Measurements from ENCODE around the gene STK17B. TPM values are rescaled to one million over a fixed set of nuclear protein-coding genes. Genes with fewer than 3 reads are reported as not detected.

STK17B gene
- total RNA-seq, 1 experiment from 2014 or later = 14.9 TPM

DNA sequence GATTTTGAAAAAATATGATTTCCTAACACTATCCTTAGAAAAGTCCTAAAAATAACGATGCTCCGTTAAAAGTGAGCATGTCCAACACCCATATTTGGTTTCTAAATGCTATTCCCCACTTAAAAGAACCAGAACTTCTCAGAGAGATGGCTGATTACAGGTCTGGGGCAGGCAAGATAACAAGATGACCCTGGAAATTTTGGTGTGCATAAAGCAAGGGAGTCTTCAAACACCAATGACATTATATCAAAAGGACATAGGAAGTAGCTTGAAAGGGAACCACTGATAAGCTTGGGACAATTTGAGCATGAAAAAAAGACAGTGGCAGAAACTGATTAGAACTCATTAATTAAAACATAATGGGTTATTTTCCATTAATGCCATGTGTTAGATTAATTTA, 17.9 kb downstream of the STK17B start:
- H3K36me3 ChIP-seq (ENCODE audit: low read depth) = no peaks in the 10 kb centered on the region; the same call in 1 of the 2 replicates
- ChIA-PET CTCF (no interaction called here), POLR2A (ENCODE audit: unreplicated experiment) (no interaction called here)
- H3K9me2 ChIP-seq (ENCODE audit: insufficient read depth) = no peaks in the 10 kb centered on the region
- H3K27ac ChIP-seq = no peak overlapping the region
- H3K9me3 ChIP-seq (ENCODE audit: insufficient read depth, low read depth) = no peaks in the 10 kb centered on the region
- H3K4me1 ChIP-seq (replicated peaks; ENCODE audit: insufficient read depth) = no peaks in the 10 kb centered on the region
- intact Hi-C loops (cut with micrococcal nuclease; ENCODE audit: unreplicated experiment) = no loop called here
- no peak overlapping the region for H3K4me2 ChIP-seq
- H4K20me1 ChIP-seq (ENCODE audit: insufficient read depth) = no peaks in the 10 kb centered on the region
- no TSS peak for BruUV-seq (replicated peaks)
- TF ChIP-seq, protein P1, sequence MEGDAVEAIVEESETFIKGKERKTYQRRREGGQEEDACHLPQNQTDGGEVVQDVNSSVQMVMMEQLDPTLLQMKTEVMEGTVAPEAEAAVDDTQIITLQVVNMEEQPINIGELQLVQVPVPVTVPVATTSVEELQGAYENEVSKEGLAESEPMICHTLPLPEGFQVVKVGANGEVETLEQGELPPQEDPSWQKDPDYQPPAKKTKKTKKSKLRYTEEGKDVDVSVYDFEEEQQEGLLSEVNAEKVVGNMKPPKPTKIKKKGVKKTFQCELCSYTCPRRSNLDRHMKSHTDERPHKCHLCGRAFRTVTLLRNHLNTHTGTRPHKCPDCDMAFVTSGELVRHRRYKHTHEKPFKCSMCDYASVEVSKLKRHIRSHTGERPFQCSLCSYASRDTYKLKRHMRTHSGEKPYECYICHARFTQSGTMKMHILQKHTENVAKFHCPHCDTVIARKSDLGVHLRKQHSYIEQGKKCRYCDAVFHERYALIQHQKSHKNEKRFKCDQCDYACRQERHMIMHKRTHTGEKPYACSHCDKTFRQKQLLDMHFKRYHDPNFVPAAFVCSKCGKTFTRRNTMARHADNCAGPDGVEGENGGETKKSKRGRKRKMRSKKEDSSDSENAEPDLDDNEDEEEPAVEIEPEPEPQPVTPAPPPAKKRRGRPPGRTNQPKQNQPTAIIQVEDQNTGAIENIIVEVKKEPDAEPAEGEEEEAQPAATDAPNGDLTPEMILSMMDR (conservative IDR thresholded peaks at IDR 0.05) = no peak
- no peak for TF ChIP-seq EZH2 (IDR thresholded peaks at IDR 0.05; ENCODE audit: low read depth)
- DNase-seq = no peak
- no peak overlapping the region for H2AFZ ChIP-seq
- no peaks in the 10 kb centered on the region for H3K27me3 ChIP-seq (ENCODE audit: insufficient read depth, low read depth)
- H3F3A ChIP-seq (ENCODE audit: insufficient read depth, low read depth) = no peaks in the 10 kb centered on the region
- H3K4me3 ChIP-seq = no peak overlapping the region
- H3K79me2 ChIP-seq (ENCODE audit: low read depth) = no peaks in the 10 kb centered on the region

DNA sequence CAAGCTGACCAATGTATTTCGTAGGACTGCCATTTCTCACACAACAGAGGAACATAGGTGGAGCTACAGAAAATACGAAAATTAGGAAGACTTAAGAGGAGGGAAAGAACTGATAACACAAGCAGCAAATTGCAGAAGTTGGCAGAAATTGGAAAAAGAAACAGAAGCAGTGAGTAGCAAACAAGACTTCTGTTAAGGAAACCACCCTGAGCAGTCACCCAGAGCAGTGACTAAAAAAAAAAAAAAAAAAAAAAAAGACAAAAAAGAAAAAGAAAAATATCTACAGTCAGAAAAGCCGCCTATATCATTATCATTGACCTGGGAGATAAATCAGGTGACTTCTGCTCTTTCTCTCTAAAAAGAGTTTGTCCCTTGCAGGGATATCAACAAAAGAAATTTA, 21.4 kb downstream of the STK17B start:
- no peaks in the 10 kb centered on the region for H4K20me1 ChIP-seq (ENCODE audit: insufficient read depth)
- no peaks in the 10 kb centered on the region for H3F3A ChIP-seq (ENCODE audit: insufficient read depth, low read depth)
- no peaks in the 10 kb centered on the region for H3K9me2 ChIP-seq (ENCODE audit: insufficient read depth)
- TF ChIP-seq EZH2 (IDR thresholded peaks at IDR 0.05; ENCODE audit: low read depth) = no peak
- TF ChIP-seq, protein P1 (conservative IDR thresholded peaks at IDR 0.05) = no peak
- DNase-seq = no peak
- intact Hi-C loops (cut with micrococcal nuclease; ENCODE audit: unreplicated experiment) = no loop called here
- H3K9me3 ChIP-seq (ENCODE audit: insufficient read depth, low read depth) = no peaks in the 10 kb centered on the region
- no TSS peak for BruUV-seq (replicated peaks)
- H3K36me3 ChIP-seq (ENCODE audit: low read depth) = no peaks in the 10 kb centered on the region; the same call in 1 of the 2 replicates
- H3K27ac ChIP-seq = no peak overlapping the region
- no peaks in the 10 kb centered on the region for H3K79me2 ChIP-seq (ENCODE audit: low read depth)
- H2AFZ ChIP-seq = no peak overlapping the region
- ChIA-PET CTCF (no interaction called here), POLR2A (ENCODE audit: unreplicated experiment) (no interaction called here)
- H3K4me1 ChIP-seq (replicated peaks; ENCODE audit: insufficient read depth) = no peaks in the 10 kb centered on the region
- H3K27me3 ChIP-seq (ENCODE audit: insufficient read depth, low read depth) = no peaks in the 10 kb centered on the region
- no peak overlapping the region for H3K4me2 ChIP-seq
- no peak overlapping the region for H3K4me3 ChIP-seq

DNA sequence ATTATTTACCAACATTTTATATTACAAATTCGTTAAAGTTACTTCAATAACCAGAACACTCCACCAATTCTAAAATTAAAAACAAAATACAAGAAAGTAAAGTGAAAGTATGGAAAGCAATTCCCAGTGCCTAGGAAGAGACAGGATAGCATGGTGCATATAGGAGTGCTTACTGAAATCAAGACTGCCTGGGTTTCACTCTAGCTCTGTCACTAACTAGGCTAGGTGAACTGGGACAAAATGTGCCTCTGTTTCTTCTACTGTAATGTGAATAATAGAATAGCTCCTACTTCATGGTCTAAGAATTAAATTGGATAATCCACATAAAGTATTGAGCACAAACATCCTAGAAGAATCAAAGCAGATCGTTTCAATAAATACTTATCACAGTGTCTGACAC, 22.6 kb downstream of the STK17B start:
- no peak overlapping the region for H3K4me2 ChIP-seq
- H3K79me2 ChIP-seq (ENCODE audit: low read depth) = no peaks in the 10 kb centered on the region
- H3K9me2 ChIP-seq (ENCODE audit: insufficient read depth) = no peaks in the 10 kb centered on the region
- H2AFZ ChIP-seq = no peak overlapping the region
- no peaks in the 10 kb centered on the region for H3K27me3 ChIP-seq (ENCODE audit: insufficient read depth, low read depth)
- BruUV-seq (replicated peaks) = no TSS peak
- H3K36me3 ChIP-seq (ENCODE audit: low read depth) = no peaks in the 10 kb centered on the region
- no peak overlapping the region for H3K4me3 ChIP-seq
- intact Hi-C loops (cut with micrococcal nuclease; ENCODE audit: unreplicated experiment) = no loop called here
- ChIA-PET CTCF (interaction anchor here (0.6 kb wide), 1 partner anchor 12 kb away, joined by 6 read pairs; no protein-coding TSS in a partner anchor), POLR2A (ENCODE audit: unreplicated experiment) (no interaction called here)
- TF ChIP-seq, protein P1 (conservative IDR thresholded peaks at IDR 0.05) = no peak
- TF ChIP-seq EZH2 (IDR thresholded peaks at IDR 0.05; ENCODE audit: low read depth) = no peak
- no peaks in the 10 kb centered on the region for H3K4me1 ChIP-seq (replicated peaks; ENCODE audit: insufficient read depth)
- H4K20me1 ChIP-seq (ENCODE audit: insufficient read depth) = no peaks in the 10 kb centered on the region
- no peak overlapping the region for H3K27ac ChIP-seq
- H3K9me3 ChIP-seq (ENCODE audit: insufficient read depth, low read depth) = no peaks in the 10 kb centered on the region
- no peak for DNase-seq
- no peaks in the 10 kb centered on the region for H3F3A ChIP-seq (ENCODE audit: insufficient read depth, low read depth)

All from PC-9 (cell line).